Suprapubic skin (tissue), 4 donors: ENCODE measurements around the gene CBX4. TPM values are rescaled to one million over a fixed set of nuclear protein-coding genes. Genes with fewer than 3 reads are reported as not detected.

Experiments used
- DNase-seq, 2 donors: peaks; one replicate each; pipeline ENCODE4 v3.0.0-alpha.2; 2019; ENCODE audit warnings: low spot score in 2 of 2
- H3K27ac ChIP-seq: fragments of 200-600 bp; sonication (generic); one replicate; pipeline ENCODE4 v1.5.1; 2019
- H3K27me3 ChIP-seq: fragments of 200-600 bp; sonication (generic); one replicate; pipeline ENCODE4 v1.5.1; 2019
- H3K36me3 ChIP-seq: fragments of 200-600 bp; sonication (generic); one replicate; pipeline ENCODE4 v1.5.1; 2019
- H3K4me1 ChIP-seq: fragments of 200-600 bp; sonication (generic); one replicate; pipeline ENCODE4 v1.5.1; 2019
- H3K4me3 ChIP-seq: fragments of 200-600 bp; sonication (generic); one replicate; pipeline ENCODE4 v1.5.1; 2019; ENCODE audit warnings: mild to moderate bottlenecking
- H3K9me3 ChIP-seq: fragments of 200-600 bp; sonication (generic); one replicate; pipeline ENCODE4 v1.5.1; 2019
- EP300 ChIP-seq: sonication (generic); formaldehyde crosslinking; IDR thresholded peaks from one replicate; pipeline ENCODE4 v1.6.1; 2017; ENCODE audit warnings: antibody characterized with exemption
- POLR2A ChIP-seq, 2 donors: fragments of 450-650 bp; IDR thresholded peaks; one replicate each; pipeline ENCODE4 v1.6.1; 2017; ENCODE audit warnings: antibody characterized with exemption in 2 of 2, mild to moderate bottlenecking in 2 of 2, moderate library complexity in 2 of 2
- POLR2AphosphoS5 ChIP-seq, 3 donors: sonication (generic); formaldehyde crosslinking; IDR thresholded peaks; one replicate each; pipeline ENCODE4 v1.6.1; 2017; ENCODE audit warnings: antibody characterized with exemption in 3 of 3
- WGBS: methylation state at CpG from one replicate; pipeline ENCODE4 v1.1.5; 2018; 5-methylcytosine and 5-hydroxymethylcytosine counted together
- total RNA-seq, 4 donors: library from RNA; depleted of rRNA; stranded (reverse); fragments of >200 nt; gene quantifications; one replicate each; pipeline ENCODE4 v1.1.0, GENCODE V29; 2016
- TF ChIP-seq, protein P1 (sequence below), 2 donors: fragments of 200-600 bp in 1 of 2; fragments of 450-650 bp in 1 of 2; sonication (generic) in 1 of 2; IDR thresholded peaks; one replicate each; pipeline ENCODE4 v1.5.1; 2016 to 2019; ENCODE audit warnings: antibody characterized with exemption in 2 of 2, mild to moderate bottlenecking in 1 of 2, moderate library complexity in 1 of 2

CBX4 gene
- total RNA-seq, 4 donors from 2014 or later = 33.0 to 47.7 (median 38.0) TPM

DNA sequence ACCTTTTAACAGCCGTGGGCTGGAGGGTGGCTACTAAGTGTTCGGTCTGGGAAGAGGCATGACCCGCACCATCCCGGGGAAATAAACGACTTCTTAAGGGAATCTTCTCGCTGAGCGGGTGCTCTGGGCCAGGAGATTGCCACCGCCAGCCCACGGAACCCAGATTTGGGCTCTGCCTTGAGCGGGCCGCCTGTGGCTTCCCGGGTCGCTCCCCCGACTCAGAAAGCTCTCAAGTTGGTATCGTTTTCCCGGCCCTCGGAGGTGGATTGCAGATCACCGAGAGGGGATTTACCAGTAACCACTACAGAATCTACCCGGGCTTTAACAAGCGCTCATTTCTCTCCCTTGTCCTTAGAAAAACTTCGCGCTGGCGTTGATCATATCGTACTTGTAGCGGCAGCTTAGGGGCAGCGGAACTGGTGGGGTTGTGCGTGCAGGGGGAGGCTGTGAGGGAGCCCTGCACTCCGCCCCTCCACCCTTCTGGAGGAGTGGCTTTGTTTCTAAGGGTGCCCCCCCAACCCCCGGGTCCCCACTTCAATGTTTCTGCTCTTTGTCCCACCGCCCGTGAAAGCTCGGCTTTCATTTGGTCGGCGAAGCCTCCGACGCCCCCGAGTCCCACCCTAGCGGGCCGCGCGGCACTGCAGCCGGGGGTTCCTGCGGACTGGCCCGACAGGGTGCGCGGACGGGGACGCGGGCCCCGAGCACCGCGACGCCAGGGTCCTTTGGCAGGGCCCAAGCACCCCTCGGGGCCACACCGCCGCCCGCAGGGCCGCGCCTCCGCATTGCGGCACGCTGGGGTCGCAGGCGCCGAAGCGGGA is 3.6 kb upstream of the CBX4 start:
- TF ChIP-seq, protein P1, sequence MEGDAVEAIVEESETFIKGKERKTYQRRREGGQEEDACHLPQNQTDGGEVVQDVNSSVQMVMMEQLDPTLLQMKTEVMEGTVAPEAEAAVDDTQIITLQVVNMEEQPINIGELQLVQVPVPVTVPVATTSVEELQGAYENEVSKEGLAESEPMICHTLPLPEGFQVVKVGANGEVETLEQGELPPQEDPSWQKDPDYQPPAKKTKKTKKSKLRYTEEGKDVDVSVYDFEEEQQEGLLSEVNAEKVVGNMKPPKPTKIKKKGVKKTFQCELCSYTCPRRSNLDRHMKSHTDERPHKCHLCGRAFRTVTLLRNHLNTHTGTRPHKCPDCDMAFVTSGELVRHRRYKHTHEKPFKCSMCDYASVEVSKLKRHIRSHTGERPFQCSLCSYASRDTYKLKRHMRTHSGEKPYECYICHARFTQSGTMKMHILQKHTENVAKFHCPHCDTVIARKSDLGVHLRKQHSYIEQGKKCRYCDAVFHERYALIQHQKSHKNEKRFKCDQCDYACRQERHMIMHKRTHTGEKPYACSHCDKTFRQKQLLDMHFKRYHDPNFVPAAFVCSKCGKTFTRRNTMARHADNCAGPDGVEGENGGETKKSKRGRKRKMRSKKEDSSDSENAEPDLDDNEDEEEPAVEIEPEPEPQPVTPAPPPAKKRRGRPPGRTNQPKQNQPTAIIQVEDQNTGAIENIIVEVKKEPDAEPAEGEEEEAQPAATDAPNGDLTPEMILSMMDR (IDR thresholded peaks at IDR 0.05) = no peak
- TF ChIP-seq POLR2A (IDR thresholded peaks at IDR 0.05) (no peak), POLR2AphosphoS5 (IDR thresholded peaks at IDR 0.05) (no peak), EP300 (no peak)
- Histone ChIP-seq H3K27me3 (peaks cover 34% of the 10 kb centered on the region), H3K9me3 (no peaks in the 10 kb centered on the region), H3K4me3 (peak overlapping the region; percentile 61), H3K27ac (no peak overlapping the region), H3K36me3 (no peaks in the 10 kb centered on the region), H3K4me1 (peaks cover 70% of the 10 kb centered on the region)
- no peak for DNase-seq
- 8% methylated on average over 30 of the region's 66 CpGs for WGBS

DNA sequence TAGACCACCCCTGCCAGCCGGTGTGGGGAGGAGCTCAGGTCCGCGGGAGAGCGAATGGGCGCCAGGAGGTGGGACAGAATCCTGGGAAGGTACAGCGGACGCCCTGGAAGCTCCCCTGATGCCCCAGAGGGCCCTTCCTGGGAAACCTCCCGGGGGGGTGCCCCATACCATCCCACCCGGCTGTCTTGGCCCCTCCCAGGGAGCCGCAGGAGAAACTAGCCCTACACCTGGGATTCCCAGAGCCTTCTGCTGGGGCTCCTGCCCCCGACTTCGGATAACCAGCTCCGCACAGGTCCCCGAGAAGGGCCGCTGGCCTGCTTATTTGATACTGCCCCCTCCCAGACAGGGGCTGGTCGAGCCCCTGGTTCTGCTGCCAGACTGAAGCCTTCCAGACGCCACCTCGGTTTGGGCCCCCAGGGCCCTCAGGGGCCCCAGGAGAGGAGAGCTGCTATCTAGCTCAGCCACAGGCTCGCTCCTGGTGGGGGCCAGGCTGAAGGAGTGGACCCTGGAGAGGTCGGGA is 3.0 kb upstream of the CBX4 start:
- Histone ChIP-seq H3K36me3 (no peaks in the 10 kb centered on the region), H3K27ac (no peak overlapping the region), H3K9me3 (no peaks in the 10 kb centered on the region), H3K4me1 (peaks cover 76% of the 10 kb centered on the region), H3K4me3 (peak overlapping the region; percentile 61), H3K27me3 (peaks cover 34% of the 10 kb centered on the region)
- 25% methylated on average over 12 of the region's 20 CpGs for WGBS
- TF ChIP-seq, protein P1 (IDR thresholded peaks at IDR 0.05) = no peak
- TF ChIP-seq POLR2A (IDR thresholded peaks at IDR 0.05) (no peak), POLR2AphosphoS5 (IDR thresholded peaks at IDR 0.05) (no peak)
- DNase-seq = no peak

DNA sequence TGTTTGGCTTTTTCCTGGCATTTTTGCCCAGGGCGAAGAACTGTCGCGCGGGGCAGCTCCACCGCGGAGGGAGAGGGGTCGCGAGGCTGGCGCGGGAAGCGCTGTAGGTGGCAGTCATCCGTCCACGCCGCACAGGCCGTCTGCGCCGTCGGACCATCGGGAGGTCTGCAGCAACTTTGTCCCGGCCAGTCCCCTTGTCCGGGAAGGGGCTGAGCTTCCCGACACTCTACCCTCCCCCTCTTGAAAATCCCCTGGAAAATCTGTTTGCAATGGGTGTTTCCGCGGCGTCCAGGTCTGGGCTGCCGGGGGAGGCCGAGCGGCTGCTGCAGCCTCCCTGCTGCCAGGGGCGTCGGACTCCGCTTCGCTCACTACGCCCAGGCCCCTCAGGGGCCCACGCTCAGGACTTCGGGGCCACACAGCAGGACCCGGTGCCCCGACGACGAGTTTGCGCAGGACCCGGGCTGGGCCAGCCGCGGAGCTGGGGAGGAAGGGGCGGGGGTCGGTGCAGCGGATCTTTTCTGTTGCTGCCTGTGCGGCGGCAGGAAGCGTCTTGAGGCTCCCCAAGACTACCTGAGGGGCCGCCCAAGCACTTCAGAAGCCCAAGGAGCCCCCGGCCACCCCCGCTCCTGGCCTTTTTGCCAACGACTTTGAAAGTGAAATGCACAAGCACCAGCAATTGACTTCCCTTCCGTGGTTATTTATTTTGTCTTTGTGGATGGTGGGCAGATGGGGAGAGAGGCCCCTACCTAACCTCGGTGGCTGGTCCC is 2.3 kb upstream of the CBX4 start:
- H3K4me1 ChIP-seq = peaks cover 83% of the 10 kb centered on the region
- no peak overlapping the region for H3K4me3 ChIP-seq
- peaks cover 34% of the 10 kb centered on the region for H3K27me3 ChIP-seq

DNA sequence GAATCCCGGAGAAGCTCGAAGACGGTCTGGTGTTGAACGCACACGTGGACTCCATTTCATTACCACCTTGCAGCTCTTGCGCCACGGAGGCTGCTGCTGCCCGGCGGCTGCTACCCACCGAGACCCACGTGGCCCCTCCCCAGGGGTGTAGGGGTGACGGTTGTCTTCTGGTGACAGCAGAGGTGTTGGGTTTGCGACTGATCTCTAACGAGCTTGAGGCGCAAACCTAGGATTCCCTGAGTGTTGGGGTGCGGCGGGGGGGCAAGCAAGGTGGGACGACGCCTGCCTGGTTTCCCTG is 1.7 kb upstream of the CBX4 start:
- Histone ChIP-seq H3K27ac (no peak overlapping the region), H3K27me3 (peaks cover 34% of the 10 kb centered on the region), H3K36me3 (no peaks in the 10 kb centered on the region), H3K4me1 (peaks cover 89% of the 10 kb centered on the region), H3K9me3 (no peaks in the 10 kb centered on the region), H3K4me3 (peak overlapping the region; percentile 87)
- no peak for TF ChIP-seq EP300
- TF ChIP-seq POLR2A (IDR thresholded peaks at IDR 0.05) = no peak
- TF ChIP-seq POLR2AphosphoS5 (IDR thresholded peaks at IDR 0.05) = no peak
- TF ChIP-seq, protein P1 (IDR thresholded peaks at IDR 0.05) = no peak
- WGBS = 3% methylated on average over 5 of the region's 19 CpGs
- no peak for DNase-seq

More for the DNA sequence above, 2.3 kb upstream of the CBX4 start:
- no peaks in the 10 kb centered on the region for H3K36me3 ChIP-seq
- TF ChIP-seq, protein P1 (IDR thresholded peaks at IDR 0.05) = no peak
- no peak for TF ChIP-seq POLR2A (IDR thresholded peaks at IDR 0.05)
- no peak for TF ChIP-seq POLR2AphosphoS5 (IDR thresholded peaks at IDR 0.05)
- TF ChIP-seq EP300 = no peak
- 6% methylated on average over 10 of the region's 55 CpGs for WGBS
- H3K9me3 ChIP-seq = no peaks in the 10 kb centered on the region
- DNase-seq = no peak
- H3K27ac ChIP-seq = no peak overlapping the region
